Kidney glomerular epithelial cell (primary cell): ENCODE measurements around the gene ARNT2.

Experiments used
- DNase-seq: peaks from one replicate; lab custom pipeline; 2025; lab: John Stamatoyannopoulos, UW

The ARNT2 gene

DNA sequence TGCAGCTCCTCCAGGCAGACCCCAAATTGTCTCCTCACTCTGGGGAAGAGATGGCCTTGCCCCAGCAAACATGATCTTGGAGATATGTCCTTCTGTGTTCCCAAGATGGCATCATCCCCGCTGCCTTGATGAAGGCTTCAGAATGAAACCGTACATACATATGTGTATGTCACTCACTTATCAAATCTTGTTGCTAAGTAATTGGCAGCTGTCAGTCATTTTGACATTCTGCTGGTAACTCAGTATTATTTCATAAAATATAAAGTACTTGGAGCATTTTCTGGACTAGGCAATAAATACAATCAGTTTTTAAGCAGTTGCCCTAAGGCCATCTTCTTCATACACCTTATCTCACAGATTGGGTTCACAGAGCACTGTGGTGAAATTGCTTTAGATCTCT lies 62.4 kb downstream of the ARNT2 start:
- DNase-seq: no peak

DNA sequence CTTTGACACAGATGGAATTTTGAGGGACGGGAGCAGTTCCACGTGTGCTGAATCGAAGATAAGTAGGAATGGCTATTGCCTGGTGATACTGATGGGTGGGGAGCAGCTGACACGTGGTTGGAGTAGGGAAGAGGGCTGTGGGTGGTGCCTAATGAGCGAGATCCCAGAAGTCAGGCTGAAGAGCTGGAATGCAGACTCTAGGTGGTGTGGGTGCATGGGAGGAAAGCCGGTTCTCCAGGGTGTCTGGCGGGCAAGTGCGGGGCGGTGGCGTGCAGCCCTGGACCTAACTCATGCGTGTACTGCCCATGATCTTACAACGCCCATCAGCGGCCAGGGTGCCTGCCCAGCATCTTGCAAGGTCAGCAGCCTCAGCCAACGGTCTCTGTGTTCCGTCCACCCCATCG lies 63.1 kb downstream of the ARNT2 start:
- DNase-seq: no peak

DNA sequence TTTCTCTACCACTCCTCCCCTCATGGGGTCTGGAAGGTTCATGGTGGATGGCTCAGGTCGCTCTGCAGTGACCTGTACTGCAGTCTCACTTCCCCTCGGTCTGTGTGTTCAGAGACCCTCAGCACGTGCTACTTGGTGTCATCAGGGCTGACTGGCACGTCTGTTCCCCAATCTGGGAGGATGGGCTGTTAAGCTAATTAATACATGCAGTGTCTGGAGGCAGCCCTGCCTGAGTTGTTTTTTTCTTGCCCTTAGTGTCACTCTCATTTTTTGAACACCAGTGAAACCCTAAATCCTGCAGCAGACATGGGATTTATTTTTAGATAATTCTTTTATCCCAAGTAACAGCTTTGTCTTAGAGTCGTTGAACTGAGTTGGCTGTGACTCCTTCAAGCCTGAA lies 64.6 kb downstream of the ARNT2 start:
- DNase-seq: no peak

DNA sequence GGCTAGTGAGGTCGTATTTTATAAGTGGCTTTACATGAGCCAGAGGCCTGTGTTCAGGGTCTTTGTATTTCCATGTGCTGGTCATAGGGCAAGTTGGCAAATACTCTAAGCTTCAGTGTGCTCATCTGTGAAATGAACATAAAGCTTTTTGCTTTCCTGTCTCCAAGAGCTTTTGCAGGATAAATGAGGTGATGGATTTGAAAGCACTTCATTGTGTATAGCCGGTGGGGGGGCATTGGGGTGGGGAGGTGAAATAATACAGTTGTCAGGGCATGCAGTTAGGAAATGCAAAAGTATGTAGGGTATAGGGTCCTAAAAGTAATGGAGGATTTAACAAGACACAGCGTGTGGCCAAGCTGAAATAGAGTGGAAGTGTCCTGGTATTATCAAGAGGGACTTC lies 67.7 kb downstream of the ARNT2 start:
- no peak for DNase-seq

DNA sequence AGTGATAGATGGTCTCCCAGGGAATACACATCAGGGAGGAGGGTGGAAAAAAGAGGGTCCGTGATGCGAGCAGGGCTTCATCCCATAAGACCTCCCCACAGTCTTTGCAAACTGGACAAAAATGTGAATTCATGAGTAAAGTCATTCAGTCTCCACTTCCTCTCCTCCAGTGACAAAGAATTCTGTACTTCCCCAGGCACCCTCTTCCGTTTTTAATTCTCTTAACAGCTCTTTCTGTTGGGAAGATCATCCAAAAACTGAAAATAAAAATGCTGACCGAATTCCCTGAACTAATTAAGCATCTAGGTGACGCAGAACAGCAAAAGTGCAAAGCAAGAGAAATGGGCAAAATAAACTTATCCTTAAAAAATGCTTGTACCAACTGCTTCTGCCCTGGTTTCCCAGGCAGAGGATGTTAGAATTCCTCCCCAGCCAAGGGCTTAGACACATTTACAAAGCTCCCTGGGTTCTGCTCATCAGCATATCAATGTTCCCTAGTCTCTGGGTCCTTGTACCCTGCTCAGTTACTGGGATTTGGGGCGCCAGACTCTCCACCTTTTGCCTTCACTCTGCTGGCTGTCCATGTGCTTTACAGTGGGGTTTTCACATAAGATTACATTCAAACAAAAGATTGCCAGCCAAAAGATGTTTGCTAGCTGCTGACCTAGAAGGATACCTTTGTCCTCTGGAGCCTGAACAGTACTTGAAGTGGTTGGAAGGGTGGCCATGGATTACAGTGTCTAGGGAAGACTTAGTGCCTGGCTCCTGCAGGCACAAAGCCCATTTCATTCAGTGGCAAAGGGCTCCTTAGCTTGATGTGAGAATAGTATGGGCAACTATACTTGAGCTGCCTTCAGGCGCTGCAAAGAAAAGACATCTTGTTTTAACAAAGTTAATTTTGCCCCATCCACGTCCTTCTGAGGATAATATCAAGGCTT lies 69.4 kb downstream of the ARNT2 start:
- DNase-seq: no peak

DNA sequence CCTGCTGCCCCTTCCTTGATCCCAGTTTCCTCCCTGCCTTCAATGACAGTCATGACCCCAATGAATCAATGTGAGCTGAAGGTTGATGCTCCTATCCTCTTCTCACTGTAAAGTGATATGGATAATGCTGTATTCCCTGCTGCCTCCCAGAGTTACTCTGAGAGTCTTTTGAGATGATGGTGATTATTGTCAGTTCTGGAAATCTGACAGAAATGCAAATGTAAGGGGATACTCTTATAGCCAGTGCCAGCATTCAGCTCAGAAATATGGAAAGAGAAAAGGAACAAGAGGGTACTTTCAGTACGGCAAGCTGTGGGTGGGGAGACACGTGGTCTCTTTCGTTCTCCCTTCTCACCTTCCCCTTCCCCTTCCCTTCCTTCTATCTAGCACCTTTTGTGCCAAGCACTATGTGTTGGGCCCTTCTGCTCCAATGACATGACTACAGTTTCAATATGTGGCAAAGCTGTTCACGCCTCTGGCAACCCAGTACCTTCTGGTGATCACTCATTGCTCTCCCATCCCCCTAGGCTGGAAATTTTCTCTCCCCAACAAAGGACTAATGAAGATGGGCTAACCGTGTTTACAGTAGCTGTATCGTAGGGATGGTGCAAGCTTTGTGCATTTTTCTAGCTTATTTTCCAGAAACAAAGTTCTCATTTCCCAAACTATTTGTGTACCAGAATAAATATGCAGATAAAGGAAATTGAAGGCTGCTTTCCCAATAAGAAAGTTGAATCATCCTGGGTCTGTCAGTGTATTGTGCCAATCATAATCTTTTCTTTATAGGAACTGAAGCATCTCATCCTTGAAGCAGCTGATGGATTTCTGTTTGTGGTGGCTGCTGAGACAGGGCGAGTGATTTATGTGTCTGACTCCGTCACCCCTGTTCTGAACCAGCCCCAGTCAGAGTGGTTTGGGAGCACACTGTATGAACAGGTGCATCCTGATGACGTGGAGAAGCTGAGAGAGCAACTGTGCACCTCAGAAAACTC lies 70.3 kb downstream of the ARNT2 start:
- no peak for DNase-seq

DNA sequence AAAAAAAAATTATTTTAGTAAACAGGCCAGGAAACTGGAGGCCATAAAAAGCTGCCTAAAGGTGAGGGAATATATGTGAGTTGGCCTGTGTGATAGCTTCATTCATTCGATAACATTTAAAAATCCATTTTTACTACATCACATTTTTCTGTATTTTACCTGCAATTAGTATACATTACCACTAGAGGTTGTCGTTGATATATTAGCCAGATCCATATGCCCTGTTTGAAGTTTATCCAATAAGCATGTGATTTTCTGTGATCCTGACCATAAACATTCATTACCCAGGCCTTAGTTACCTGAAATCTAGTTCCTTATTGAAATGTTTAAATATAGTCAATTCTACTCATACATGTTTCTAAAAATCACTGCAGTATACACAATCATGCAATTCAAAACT lies 71.4 kb downstream of the ARNT2 start:
- DNase-seq: no peak

DNA sequence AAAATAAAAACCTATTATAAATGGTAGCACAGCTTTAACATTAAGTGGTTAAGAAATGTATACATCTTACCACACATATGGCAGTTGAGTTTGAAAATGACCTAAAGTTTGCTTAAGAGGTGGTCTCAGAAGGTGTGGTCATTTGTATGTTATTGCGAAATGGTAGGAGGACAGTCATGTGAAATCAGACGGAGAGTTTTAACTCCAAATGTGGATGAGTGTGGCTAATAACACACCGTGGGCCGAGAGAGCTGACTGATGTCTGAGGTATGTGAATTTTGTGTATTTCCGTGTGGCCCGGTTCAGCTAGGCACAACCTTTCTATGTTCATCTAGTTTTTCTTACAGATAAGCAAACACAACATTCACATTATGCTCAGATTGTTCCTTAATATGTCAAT lies 71.9 kb downstream of the ARNT2 start:
- no peak for DNase-seq

DNA sequence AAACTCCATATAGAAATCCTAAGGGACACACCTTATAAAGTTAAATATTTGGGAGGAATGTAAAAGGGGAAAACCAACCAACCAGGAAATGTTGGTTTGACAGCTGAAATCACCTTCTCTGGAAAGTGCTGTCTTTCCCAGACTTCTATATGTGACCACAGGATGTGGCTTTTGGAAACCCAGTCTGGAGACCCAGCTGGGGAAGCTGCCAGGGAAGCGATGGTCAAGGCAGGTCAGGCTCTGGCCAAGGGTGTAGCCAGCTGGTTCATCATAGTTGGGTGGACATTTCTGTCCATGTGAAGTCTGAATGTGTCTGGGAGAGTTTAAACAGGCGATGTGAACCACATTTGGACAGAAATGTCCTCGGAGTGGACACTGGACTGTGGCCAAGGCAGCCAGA lies 73.9 kb downstream of the ARNT2 start:
- no peak for DNase-seq

DNA sequence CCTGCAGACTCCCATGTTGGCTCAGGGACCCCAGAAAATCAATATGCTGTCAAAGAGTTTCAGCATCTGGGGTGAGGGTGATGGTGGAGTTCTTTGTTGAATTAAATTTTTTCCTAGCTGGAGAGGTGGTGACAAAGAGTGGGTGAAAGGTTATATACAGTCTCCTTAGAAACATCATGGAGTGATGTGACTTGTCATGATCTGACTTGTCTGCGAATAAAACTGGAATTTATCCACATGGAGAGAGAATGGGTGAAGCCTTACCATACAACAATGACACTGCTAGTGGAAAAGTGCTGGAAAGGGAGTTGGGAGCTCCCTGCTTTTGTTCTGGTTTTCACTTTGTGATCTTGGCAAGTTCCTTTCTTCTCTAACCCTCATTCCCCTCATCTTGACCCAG lies 75.0 kb downstream of the ARNT2 start:
- DNase-seq: no peak

DNA sequence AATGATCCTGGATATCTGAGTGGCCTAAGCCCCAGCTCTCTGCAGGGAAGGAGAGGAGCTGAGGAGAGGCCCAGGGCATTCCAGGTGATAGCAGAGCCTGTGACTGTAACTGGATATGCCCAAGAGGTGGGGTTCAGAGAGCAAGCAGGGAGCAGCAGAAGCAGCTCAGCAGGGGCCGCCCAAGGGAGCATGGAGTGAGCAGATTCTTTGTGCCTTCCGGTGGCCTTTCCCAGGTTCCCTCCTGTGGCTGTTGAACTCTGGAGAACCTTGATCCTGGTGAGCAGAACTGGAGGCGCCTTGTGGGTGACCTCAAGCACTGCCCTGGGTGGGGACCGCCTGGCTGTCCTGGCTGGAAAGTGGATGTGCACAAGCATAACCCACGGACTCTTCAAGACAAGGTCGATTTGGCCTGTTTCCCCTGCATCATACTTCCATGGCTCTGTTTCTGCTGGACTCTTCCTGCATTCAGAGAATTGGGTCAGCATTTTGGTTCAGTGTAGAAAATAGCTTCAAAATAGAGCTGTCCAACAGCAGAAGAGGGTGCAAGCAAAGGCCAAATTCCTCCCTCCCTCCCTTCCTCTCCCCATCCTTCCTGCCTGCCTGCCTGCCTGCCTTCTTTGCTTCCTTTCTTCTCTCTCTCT lies 76.1 kb downstream of the ARNT2 start:
- DNase-seq: no peak

DNA sequence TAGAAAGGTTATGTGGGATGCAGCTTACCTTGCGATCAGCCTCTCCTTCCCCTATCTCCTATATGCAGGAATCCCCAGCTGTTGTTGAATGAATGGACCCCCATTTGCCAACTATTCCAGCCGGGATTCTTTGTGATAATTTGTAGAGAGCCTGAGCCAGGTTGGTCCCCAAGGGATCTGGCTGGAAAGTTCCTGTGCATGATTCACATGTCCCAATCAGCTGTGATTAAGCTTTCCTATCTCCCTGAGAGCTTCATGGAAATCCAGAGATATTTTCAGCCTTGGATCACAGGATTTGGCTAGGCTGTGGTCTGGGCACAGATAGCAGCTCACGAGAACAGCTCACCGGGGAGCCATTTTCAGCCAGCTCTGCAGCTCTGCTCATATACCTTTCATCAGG lies 76.7 kb downstream of the ARNT2 start:
- DNase-seq: peak; percentile 71

DNA sequence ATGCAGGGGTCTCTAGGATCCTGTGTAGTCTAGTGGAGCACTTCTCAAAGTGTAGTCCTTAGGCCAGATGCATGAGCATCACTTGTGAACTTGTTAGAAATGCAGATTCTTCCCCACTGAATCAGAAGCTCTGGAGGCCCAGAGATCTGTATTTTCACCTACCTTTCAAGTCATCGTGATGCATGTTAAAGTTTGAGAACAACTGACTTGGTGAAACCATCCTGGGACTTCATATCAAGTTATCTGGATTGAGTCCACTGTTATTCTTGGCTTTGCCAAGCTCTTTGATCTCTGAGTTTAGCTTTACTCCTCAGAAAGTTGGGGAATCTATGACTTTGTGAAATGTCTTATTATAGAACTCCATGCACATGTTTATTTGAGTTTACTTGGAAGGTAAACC lies 78.5 kb downstream of the ARNT2 start:
- no peak for DNase-seq

DNA sequence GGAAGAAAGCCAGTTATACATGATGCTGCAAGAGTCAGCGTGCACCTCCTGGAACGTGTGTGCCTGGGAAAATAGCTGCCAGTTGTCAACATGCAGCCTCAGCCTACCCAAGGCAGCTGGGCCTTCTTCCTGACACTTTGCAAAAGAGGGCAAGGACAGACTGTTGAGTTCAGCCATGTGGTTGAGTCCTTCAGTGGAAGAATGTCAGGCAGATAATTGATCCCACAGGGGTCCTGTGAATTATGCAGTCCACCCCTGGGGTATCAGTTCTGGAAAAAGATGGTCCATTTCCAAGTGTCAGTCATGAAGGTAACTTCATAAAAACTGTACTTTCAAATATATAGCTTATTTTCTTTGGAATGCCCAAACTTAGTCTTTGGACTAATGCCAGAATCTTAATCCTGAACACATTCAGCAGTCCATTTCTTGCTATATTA lies 79.6 kb downstream of the ARNT2 start:
- DNase-seq: no peak

DNA sequence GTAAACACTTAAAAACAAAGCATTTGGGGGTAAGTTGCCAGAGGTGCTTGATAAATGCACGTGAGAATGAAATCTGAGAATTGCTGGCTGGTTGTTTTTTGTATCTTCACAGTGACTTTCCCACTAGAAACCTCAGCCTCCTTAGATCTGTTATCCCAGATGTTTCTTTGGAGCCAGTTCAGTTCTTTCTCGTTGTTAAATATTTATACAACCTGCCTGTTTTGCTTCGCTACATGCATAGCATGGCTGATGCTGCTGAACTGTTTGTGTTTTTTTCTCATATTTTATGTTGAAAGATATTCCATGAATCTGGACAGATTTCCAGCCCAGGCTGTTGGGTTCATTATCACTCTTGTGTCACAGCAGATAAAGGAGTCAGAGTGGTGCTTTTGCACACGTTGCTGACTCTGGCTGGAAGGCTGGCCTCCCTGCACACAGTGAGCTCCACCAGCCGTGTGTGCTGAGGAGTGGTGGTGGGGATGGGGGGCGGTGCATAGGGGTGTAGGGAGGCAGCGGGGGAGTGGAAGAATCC lies 80.2 kb downstream of the ARNT2 start:
- no peak for DNase-seq

DNA sequence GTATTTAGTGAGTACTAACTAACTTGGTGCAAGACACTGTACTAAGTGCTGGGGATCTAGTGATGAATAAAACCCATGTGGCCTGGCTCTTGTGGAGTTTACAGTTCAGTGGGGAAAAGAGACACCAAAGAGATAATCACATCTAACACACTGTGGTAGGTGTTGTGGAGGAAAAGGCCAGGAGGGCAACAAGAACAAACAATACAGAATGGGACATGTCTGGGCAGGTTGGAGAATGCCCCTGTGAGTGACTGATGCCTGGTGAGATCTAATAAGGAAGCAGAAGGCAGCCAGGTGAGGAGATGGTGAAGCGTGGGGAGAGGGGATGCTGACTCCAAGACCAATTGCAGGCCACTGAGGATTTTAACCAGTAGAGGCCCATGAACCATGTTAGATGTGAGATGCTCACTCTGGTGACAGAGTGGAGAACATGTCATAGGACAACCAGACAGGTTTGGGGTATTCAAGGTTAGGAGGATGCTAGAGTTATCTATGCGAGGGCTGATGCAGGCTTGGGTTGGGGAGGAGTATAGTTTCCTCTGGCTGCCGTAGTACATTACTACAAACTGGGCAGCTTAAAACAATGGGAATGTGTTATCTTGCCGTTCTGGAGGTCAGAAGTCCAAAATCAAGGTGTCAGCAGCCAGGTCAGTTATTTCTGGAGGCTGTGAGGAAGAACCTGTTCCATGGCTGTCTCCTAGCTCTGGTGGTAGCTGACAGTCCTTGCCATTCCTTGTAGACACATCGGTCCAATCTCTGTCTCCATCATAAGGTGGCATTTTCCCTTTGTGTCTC lies 81.4 kb downstream of the ARNT2 start:
- peak; percentile 28 for DNase-seq

DNA sequence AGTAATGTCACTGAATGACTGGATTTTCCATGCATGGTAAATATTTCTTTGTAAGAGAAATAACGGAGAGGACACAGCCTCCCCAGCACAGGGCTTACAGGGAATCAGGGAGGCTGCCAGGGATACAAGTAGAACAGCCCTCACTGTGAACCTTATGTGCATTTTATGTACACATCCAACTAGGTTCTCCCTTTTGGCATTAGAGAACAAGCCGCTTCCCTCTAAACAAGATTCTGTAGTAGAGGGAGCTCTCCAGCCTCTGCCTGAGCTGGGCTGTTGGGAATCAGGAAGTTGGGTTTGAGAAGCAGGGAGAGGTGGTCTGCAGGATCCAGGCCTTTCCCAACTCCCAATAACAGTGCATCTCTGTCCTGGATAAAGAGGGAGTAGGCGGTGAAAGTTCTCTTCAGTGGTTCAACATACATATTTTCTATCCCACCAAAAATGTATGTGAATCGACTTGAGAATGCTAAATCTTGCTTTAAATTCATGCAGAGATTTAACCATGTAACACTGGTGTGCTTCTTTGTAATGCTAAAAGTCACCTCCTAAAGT lies 83.7 kb downstream of the ARNT2 start:
- DNase-seq: no peak

DNA sequence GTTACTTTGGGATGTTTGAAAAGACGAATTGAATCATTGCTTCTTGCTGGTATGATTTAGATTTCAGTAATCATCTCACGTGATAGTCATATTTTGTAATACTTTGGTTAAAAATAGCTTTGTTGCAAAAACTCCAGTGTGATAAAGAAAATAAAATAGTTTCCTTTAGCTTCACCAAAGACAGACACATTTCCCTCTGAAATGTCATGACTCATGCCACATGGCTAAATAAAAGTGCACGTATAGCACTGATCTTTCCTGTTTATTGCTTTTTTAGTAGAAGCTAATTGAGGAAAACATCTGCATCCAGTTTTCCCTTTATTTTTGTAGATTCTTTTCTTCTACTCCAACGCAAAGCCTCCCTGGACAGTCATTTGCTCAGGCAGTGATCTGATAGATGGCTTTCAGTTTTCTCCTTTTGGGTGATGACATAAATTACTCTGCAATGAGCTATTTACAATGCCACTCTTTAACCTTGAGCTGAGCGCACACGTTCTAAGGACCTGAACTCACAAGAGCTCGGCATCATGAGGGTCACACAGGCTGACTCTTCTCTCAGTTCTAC lies 84.9 kb downstream of the ARNT2 start:
- peak; percentile 33 for DNase-seq

DNA sequence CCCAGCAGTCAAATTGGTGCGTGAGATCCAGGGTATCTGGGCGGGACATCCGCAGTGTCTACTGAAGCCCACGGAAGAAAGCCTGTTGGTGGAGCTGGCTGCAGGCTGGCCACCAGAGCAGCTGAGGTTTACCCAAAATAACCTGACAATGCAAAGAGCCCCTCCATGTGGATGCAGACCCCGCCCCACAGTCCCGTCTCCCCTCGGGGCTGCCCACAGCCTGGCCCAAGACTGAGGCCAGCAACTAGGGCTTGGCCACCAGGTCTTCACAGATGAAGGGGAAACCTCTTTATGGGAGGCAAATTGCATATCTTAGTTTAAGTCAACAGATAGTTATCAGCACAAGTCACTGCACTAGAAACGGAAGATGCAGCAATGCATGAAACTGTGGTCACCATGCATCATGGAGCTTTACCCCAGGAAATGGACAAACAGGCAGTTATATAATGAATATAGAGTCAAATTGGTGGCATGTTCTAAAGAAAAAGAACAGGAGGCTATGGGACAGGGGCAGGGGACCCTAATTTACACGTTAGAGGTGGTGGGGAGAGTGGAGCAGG lies 86.3 kb downstream of the ARNT2 start:
- peak; percentile 8 for DNase-seq

DNA sequence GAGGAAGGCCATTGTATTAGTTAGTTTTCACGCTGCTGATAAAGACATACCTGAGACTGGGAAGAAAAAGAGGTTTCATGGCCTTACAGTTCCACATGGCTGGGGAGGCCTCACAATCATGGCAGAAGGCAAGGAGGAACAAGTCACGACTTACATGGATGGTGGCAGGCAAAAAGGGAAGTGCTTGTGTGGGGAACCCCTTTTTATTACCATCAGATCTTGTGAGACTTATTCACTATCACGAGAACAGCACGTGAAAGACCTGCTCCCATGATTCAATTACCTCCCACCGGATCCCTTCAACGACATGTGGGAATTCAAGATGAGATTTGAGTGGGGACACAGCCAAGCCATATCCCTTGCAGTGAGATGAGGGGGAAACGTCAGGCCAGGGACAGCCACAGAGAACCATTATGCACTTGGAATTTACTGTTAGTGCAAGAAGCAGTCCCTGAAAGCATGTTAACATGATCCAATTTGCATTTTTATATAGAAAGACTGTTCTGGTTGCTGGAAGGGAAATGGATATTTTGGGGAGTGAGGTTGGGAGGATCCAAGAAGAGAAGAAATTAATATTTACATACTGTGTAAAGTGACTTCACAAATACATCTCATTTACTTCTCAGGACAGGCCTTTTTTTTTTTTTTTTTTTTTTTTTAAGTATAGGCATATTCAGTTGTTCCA lies 87.1 kb downstream of the ARNT2 start:
- no peak for DNase-seq
